ENCODE data around the gene CERCAM.
"Not testable (repeated sequence)": the region's sequence is repeated elsewhere in the genome, so short reads cannot be mapped to it uniquely, and the experiment has no call there.

Gene CERCAM

DNA sequence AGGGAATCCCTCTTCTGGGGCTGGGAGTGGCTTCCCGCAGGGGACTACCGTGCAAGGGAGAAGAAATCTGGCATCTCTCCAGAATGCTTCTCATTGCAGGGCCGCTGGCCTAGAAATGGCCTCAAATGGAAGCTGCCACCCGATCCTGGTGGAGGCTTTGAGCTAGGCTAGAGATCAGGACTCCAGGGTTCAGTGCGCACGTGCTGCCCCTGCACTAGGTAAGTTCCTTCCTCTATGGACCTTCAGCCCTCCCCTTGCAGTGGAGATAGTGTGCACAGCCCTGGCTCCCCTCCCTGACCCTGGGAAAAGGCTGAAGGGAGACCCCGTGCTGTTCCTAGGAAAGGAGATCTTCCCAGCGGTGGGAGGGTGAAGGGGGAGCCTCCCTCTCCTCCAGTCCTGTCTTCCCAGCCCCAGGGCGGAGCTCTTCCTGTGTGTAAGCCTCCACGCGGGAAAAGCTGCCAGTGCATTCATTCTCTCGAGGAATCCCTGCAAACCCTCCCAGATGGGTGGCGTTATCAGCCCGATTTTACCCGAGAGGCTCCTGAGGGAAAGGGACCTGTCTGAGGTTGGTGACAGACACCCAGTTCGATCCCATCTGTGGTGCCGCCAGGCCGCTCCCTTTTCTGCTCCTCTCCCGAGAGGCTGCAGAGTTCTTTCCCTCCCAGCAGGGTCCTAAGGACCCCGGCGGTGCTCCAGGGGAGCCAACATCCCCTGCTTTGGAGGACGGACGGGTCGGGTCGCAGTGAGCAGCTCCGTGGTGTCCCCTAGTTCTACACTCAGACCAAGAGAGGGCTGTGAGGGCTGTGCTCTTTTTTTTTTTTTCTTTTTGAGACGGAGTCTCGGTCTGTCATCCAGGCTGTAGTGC is 1.4 kb upstream of the CERCAM start:
- peak; percentile 68 for DNase-seq (ENCODE audit: low read depth)

DNA sequence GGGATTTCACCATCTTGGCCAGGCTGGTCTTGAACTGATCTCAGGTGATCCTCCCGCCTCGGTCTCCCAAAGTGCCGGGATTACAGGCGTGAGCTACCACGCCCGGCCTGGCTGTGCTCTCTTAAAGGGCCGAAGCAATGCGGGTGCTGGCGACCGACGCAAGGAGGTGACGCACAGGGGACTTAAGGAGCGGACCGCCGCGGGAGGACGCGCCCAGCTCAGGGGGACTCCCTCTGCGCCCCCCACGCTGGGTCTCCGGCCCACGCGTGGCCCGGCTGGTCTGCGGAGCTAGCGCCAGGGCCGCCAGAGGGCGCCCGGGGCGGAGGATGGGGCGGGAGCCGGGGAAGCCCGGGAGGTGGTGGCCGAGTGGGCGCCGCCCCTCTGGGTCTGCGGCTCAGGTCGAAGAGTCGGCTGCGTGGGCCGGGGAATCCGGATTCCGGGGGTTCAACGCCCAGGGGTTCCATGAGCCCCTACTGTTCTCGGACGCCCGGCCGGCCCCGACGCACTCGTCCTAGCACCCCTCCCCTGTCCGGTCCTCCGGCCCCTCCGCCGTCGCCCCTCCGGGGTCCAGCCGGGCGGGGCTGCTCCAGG is 502 bp upstream of the CERCAM start:
- DNase-seq (ENCODE audit: low read depth) = peak; percentile 75

DNA sequence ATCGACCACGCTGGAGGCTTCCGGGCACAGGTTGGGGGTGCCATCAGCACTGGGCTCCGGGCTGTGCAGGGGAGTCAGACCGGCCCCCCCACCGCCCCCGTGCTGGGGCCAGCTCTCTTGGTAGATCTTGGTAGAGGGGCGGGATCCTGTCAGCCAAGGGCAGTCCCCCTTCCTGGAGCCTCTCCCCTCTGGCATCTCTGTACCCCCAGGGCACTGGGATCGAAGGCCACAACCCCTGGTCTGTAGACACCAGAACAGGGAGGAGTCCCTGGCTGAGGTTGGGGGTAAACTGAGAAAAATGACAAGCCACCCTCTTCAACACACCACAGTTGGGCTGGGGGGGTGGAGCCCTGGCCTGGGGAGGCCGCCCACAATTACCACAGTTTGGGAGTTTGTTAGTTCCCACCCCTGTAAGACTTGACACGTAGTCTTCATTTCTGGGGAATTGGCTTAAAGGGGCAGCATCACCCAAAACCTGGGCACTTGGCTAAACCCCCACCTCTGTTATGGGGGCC is 882 bp downstream of the CERCAM start:
- DNase-seq (ENCODE audit: low read depth) = peak; percentile 70

DNA sequence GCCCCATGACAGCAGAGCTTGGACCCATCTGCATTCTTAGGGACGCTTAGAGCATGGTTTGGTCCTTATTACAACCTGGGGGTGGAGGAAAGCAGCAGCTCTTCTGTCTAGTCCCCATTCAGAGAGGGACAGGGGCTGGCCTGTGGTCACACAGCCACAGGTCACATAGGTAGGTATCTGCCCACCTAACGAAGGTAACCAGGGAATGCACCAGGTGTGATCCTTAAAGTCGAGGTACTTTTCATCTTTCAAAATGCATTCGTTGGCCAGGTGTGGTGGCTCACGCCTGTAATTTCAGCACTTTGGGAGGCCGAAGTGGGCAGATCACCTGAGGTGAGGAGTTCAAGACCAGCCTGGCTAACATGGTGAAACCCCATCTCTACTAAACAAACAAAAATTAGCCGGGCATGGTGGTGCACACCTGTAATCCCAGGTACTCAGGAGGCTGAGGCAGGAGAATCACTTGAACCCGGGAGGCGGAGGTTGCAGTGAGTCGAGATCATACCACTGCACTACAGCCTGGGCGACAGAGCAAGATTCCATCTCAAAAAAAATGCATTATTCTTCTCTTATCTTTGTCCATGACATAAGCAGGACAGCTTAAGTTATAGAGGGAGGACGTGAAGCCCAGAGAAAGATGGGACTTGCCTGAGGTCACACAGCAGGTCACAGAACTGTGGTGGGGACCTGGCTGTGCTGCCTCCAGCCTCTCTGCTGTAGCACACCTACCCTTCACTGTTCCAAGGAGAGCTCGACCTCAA is 1.5 kb downstream of the CERCAM start:
- not testable (repeated sequence) for DNase-seq (ENCODE audit: low read depth)

DNA sequence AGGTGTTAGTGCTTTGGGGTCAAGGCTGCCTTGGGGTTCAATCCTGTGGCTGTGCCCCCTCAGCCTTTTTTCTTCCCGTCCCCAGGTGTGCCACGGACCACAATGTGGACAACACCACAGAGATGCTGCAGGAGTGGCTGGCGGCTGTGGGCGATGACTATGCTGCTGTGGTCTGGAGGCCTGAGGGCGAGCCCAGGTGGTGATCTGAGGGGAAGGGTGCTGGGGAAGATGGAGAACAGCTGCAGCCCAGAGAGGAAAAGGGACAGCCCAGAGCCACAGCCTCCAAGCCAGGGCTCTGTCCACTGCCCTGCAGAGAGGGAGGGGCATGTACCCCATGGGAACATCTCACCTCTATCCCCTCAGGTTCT is 2.1 kb downstream of the CERCAM start:
- DNase-seq (ENCODE audit: low read depth) = no peak

DNA sequence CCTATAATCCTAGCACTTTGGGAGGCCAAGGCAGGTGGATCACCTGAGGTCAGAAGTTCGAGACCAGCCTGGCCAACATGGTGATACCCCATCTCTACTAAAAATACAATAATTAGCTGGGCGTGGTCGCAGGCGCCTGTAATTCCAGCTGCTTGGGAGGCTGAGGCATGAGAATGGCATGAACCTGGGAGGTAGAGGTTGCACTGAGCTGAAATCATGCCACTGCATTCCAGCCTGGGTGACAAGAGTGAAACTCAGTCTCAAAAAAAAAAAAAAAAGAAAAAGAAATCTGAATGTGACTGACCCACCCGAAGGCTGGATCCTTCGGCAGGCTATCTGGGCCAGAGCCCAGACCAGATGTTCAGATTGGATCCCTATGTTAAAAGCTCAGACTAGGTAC is 2.7 kb downstream of the CERCAM start:
- DNase-seq (ENCODE audit: low read depth) = peak; percentile 43

DNA sequence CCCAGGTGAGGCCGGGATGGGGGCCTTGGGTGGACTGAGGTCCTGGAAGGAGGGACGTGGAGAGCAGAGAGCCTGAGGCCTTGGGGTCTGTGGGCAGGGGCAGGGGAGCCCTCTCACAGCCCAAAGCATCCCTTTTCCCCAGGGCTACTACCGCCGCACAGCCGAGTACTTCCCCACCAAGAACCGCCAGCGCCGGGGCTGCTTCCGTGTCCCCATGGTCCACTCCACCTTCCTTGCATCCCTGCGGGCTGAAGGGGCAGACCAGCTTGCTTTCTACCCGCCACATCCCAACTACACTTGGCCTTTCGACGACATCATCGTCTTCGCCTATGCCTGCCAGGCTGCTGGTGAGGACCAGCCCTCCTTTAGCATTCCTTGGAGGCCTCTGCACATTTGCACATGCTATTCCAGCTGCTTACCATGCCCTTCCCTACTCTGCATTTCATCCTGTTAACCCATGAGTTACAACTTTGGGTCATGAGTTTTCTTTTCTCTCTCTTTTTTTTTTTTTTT is 3.7 kb downstream of the CERCAM start:
- no peak for DNase-seq (ENCODE audit: low read depth)

DNA sequence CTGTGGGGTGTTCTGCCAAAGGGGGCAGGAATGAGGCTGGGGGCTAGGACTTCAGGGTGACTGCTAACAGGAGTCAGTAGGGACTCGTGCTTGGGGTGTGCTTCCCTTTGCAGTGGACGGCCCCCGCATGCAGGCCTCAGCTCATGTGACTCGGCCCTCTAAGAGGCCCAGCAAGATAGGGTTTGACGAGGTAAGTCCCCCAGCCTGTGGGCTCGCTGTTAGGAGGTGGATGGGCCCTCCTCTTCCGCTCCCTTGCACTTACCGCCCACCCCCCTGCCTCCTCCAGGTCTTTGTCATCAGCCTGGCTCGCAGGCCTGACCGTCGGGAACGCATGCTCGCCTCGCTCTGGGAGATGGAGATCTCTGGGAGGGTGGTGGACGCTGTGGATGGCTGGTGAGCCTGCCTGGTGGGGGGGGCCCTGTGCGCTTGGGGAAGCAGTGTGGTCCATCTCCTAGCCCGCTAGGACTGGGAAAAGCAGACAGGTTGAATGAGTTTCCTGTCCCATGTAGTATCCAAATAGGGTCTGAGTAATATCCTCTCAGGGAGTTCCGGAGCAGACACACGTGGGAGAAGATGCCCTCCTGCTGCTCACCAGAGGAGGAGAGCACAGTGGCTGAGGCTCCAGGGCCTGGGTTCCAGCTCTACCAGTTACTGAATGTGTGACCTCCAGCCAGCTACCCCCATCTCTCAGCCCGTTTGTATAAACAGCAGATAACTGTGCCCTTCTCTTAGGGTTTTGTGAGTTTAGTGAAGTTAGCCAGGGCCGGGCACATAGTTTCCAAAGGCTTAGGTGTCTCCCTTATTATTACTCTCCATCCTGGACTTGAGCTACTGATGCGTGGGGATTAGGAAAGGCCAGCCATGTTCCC is 8.2 kb downstream of the CERCAM start:
- DNase-seq (ENCODE audit: low read depth) = no peak

DNA sequence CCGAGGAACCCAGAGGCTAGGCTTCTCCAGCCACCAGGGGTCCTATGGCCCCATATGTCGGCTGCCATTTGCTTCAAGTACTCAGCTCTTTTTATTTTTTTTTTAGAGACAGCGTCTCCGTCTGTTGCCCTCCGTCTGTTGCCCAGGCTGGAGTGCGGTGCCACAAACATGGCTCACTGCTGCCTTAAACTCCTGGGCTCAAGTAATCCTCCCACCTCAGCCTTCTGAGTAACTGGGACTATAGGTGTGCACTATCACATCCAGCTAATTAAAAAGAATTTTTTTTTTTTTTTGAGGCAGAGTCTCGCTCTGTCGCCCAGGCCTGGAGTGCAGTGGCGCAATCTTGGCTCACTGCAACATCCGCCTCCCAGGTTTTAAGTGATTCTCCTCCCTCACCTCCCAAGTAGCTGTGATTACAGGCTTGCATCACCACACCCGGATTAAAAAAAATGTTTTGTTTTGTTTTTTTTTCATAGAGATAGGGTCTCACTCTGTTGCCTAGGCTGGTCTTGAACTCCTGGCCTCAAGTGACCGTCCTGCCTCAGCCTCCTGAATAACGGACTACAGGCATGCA is 8.9 kb downstream of the CERCAM start:
- no peak for DNase-seq (ENCODE audit: low read depth)

DNA sequence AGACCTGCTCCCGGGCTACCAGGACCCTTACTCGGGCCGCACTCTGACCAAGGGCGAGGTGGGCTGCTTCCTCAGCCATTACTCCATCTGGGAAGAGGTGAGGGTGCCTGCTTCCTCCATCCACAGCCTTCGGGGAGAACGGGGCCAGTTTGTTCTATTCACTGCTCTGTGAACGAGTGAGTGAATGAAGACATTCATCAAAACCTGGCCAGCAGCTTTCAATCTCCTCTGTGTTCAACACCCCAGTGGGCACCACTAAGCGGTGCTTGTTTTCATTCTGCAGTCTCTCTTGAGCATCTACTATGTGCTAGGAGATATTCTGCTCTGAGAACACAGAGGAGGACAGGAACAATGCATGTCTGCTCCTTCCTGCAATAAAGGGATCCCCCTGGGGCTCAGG is 10.6 kb downstream of the CERCAM start:
- DNase-seq (ENCODE audit: low read depth) = no peak

DNA sequence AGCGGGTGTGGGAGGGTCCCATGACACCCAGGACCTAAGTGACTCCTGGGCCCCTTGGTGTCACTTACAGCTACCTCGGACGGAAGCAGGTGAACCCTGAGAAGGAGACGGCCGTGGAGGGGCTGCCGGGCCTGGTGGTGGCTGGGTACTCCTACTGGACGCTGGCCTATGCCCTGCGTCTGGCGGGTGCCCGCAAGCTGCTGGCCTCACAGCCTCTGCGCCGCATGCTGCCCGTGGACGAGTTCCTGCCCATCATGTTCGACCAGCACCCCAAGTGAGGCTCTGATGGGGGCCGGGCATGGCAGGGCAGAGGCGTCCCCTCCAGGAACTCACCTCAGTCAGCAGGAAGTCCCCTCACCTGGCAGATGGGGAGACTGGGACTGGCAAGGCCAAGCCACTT is 13.7 kb downstream of the CERCAM start:
- no peak for DNase-seq (ENCODE audit: low read depth)

DNA sequence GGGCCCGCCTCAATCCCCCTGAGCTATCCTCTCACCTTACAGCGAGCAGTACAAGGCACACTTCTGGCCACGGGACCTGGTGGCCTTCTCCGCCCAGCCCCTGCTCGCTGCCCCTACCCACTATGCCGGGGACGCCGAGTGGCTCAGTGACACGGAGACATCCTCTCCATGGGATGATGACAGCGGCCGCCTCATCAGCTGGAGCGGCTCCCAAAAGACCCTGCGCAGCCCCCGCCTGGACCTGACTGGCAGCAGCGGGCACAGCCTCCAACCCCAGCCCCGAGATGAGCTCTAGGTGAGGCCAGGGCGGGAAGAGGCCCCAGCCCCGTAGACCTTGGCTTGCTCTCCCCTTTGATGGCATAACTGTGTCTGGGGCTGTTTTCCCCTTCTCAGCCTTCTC is 15.0 kb downstream of the CERCAM start:
- no peak for DNase-seq (ENCODE audit: low read depth)

DNA sequence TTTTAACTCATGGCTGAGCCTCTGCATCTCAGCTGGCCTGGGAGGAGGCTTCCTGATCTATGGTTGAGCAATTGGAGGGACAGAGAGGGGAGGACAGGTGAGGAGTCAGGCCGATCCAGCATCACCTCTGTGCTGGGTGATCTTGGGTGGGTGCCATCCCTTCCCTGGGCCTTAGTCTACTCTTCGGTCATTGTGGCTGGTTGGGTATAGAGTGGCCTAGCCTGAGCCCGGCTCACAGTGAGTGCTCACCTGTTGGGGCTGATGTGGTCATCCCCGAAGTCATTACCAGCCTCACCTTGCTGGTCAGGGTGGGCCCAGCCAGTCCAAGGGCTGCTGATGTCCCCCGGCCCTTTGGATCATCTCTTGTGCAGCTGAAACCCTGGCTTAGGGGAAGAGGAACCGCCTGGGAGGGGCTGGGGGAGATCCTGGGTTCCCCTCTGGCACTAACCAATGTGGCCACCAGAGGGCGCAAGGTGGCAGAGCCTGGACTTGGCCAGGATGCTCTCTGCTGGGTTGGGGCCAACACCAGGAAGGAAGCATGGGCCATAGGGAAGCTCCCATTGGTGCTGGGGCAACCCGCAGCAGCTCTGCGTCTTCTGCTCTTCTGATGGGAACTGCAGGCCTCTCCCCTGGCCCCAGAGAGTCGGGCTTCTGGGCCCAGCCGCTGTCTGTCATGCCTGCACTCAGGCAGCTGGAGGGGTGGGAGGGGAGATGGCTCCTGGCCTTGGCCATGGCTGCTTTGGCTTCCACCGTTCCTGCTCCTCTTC is 17.9 kb downstream of the CERCAM start:
- DNase-seq (ENCODE audit: low read depth) = peak; percentile 82

DNA sequence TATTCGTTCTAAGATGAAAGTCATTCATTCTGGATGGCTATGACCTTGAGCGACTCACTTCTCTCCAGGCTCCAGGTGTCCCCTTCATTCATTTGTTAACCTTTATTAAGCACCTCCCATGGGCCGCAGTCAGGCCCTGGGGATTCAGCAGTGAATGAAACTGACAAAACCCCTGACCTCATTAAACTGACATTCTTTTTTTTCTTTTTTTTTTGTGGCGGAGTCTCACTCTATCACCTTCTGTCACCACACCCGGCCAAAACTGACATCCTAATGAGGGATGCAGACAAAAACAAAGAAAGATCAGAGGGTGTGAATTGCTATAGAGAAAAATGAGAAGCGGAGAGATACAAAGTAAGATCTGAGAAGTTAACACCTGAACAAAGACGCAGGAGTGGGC is 18.6 kb downstream of the CERCAM start:
- no peak for DNase-seq (ENCODE audit: low read depth)

DNA sequence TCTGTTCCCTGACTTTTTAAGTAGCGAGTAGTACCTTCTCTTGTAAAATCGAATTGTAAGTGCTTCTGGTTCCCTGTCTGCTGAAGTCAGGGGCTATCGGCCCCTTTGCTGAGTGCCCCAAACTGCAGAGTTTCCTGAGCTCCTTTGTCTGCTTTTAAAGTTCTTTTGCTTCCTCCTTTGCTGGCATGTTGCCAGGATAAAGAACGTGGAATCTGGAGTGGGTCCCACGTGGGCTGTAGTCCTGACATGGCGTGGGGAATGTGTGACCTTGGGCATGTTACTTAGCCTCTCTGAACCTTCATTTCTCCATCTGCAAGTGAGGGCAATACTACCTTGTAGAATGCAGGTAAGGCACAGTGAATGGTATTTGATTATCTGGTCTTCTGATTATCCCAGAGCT is 21.5 kb downstream of the CERCAM start:
- DNase-seq (ENCODE audit: low read depth) = no peak

DNA sequence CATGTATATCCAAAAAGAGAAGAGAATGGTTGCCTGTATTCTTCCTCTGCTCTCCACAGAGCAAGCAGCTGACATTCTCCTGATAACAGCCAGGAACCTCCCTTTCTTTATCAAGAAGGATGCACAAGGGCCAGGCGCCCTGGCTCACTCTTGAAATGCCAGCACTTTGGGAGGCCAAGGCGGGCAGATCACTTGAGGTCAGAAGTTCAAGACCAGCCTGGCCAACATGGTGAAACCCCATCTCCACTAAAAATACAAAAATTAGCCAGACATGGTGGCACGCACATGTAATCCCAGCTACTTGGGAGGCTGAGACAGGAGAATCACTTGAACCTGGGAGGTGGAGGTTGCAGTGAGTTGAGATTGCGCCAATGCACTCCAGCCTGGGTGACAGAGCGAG is 25.8 kb downstream of the CERCAM start:
- not testable (repeated sequence) for DNase-seq (ENCODE audit: low read depth)

DNA sequence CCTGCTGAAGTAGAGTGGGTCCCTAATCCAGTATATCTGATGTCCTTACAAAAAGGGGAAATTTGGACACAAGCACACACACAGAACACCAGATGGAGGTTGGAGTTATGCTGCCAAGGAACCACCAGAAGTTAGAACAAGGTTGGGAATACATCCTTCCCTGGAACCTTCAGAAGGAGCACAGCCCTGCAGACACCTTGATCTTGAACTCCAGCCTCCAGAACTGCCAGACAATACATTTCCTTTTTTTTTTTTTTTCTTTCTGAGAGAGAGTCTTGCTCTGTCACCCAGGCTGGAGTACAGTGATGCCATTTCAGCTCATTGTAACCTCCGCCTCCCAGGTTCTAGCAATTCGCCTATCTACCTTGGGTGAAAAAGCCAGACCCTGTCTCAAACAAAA is 28.1 kb downstream of the CERCAM start:
- DNase-seq (ENCODE audit: low read depth) = no peak

DNA sequence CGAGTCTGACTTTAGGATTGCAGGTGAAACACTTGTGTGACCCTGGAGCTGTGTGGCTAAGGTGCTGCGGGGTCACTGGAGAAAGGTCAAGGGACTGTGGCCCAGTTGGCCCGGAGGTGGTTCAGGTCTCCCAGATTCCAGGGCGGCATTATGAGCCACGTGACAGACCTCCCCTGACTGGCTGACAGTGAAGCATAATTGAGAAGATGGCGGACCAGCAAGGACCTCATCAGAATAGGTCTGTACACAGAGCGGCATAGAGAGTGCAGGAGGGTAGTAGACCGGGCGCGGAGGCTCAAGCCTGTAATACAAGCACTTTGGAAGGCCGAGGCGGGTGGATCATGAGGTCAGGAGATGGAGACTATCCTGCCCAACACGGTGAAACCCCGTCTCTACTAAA is 34.3 kb downstream of the CERCAM start:
- DNase-seq (ENCODE audit: low read depth) = no peak

DNA sequence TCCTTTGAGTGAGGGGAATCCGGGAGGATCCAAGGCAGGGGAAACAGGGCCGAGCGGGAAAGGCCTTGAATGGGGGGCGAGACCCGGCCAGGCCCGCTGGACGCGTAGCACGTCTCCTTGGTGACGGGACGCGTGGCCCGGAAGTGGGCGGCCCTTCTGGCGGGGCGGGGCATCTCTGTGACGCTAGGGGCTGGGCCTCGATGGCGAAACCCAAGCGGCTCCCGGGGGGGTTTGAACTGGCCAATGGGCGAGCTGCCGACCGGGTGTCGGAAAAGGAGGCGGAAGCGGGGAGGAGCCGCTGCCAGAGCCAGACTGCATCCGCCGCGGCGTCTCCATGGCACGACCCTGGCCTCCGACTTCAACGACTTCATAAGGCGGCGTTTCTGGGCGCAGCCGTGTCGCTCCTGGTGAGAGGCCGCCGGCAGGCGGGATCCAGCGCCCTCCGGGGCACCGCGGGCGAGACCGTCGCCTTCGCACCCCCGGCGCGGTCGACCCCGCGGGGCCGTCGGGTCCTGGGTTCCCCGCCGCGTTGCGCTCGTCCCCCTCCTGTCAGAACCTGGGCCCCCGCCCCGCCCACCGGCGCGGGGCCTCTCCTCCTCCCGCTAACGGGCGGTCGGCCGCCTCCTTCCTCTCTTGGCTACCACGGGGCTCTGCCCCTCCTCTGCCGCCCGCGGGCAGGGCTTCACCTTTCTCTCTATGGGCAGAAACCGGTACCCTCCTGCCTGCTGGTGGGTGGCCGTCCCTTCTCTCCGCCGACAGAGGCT is 35.4 kb downstream of the CERCAM start, which contains the start of gene ODF2:
TSS of gene ODF2 (plus strand) at position 158 of the 764 bp plus-strand sequence. CDS start at position 244, 86 bp downstream.
- peak; percentile 96 for DNase-seq (ENCODE audit: low read depth)
